COLO668 (cell line): ENCODE measurements around the gene ARHGAP27.
A peak's percentile ranks its signal among the peaks of the same experiment; 100 is the strongest.

Experiments
- DNase-seq: peaks from one replicate; lab custom pipeline; 2025; ENCODE audit not compliant: unreplicated experiment; lab: John Stamatoyannopoulos, UW

The ARHGAP27 gene

DNA sequence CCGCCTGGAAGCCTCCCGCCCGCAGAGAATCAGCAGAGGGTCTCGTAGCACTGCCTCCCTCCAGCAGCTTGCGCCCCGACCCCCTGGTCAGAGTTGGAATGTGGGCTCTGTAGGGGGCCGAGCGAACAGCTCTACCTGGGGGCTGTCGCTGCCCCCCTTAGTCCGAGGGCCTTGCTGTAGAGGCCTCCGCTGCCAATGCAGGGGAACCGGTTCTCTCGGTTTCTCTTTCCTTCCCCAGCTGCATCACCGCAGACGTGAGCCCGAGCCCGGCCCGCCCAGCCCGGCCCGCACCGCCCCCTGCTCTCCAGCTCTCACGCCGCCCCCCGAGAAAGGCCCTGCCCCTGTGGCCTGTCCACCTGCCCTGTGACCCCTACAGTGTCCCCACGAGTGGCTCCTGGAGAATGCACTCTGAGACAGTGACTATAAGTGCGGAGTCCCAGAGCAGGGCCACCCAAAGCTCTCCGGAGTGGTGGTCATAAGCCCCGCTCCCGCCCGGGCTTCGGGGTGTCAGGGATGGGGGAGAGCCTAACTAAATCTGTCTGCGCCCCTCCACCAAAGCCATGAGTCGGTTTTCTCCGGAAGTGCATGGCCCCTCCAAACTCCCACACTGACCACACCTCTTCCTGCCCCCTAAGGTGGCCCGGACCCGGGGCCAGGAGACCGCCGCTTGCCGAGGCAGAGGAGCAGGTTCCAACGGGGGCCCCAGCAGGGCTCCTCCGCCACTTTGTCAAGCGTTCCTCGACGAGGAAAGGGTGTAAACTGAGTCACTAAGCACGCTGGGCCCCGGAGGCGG is 1.7 kb downstream of the ARHGAP27 start:
- no peak for DNase-seq

DNA sequence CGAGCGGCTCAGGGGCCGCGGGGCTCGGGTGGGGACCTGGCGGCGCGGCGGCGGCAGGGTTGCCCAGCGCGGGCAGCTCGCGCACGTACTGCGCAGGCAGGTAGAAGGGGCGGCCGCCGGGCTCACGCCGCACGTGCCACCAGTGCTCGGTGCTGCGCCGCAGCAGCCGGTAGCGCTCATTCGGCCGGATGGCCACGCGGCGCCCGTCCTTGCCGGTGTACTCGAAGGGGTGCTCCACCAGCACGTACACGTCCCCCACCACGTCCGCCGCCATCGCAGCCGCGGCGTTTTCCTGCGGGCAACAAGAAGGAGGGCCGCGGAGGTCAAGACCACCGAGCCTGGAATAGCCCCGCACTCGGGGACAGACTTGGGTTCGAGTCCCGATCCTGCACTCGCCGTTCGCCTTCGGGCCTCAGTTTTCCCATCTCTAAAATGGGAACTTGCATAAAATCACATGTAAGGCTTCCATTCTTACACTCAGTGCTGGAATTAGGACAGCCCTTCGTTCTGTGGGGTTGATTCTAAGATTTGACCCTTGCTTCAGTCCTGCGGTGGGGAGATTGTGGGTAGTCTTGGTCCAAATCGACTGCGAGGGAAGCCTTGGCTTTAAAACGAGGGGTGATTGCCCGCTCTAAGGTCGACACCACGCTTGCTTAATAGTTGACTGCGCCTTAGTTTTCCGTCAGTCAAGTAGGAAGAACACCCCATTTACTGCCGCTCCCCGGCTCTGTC is 2.5 kb downstream of the ARHGAP27 start:
- DNase-seq = no peak

DNA sequence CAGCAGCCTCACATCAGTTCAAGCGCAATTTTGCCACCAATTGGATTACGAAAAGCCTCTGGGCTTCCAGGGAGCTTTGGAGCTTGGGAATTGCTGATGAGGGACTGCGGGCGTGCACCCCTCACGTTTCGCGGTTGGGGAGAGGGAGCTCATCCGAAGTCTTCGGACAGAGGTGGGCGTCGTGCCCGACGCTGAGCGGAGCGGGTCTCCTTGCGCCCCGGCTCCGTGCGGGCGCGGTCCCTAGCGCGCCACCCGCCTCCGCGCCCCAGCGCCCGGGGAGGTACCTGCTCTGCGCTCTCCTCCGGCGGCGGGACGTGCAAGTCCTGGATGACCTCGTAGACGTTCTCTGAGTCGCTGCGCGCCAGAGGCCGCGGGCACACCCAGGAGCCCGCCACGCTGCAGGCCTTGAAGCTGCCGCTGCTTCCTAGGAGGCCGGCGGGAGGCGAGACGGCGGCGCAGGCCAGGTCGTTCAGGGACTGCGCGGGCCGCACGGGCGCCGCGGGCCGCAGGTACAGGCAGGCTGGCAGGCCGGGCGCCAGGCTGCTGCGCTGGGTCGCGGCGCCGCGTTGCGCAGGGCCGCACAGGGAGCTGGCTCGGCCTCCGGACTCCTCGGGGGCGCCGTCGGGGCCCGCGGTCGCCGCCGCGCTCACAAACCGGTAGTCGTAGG is 3.2 kb downstream of the ARHGAP27 start:
- no peak for DNase-seq

DNA sequence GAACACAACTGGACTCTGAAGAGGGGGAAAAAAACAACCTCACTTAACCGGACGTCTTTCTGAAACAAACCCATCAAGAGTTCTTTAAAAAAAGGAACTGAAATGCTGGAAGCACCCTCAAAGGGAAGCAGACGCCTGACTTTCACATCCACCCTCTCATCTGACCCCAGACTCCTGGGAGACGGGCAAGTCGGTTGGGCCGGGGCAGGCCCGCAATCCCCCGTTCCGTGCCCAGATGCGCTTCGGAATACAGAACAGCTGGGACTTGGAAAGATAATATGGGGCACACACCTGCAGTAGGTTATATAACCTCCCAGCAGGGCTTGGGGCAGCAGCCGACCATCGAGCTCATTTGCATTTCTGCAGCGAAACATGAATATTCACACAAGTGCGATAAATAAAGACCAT is 3.7 kb downstream of the ARHGAP27 start:
- no peak for DNase-seq

DNA sequence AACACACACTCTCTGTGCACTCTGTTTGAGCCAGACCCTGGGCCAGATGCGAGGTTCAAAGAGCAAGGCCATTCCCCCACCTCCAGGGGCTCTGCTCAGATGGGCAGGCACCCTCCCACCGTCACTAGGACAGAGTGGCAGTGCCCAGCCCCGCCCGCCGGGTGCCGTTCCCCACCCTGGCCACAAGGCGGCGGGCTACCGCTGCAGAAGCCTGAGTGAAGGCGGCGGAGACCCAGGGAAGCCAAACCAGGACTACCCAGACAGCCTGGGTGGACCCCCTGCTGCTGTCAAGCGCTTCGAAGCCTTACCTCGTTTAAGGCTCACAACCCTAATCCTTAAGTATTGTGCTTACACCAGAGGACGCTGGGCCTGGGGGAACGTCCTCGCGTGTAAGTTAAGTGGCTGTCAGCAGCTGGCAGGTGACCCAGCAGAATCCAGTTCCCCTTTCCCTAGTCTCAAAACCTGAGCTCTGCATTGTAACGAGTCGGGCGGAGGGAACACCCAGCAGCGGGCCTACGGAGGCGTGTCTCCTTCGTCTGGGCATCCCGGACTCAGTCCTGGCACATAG is 4.5 kb downstream of the ARHGAP27 start:
- peak; percentile 65 for DNase-seq

DNA sequence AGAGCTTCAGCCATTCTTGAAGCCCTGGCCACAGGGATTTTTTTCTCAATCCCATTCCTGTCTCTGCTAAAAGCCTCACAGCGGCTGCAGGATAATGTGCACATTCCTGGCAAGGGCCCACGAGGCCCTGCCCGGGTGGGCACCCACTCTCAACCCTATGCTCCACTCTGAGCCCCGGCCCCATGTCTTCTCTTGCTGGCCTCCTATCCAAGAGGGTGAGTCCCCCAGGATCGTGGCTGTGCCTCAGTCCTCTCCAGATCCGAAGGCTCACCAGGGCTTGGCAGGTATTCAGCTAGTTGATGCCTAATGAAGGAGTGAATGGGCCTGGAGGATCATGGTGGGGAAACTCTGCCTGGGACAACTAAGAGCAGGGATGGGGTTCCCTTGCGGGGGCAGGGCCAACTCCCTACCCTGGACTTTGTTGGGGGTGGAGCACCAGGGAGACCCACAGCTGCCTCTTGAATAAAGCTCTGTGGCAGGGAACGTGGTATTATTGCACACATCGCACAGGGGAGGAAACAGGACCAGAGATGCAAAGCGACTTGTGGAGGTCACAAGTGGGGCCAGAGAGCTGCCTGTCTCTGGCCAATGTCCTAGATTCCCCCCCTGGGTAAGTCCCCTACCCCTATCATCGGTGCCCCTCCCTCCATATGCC is 5.4 kb downstream of the ARHGAP27 start:
- no peak for DNase-seq

DNA sequence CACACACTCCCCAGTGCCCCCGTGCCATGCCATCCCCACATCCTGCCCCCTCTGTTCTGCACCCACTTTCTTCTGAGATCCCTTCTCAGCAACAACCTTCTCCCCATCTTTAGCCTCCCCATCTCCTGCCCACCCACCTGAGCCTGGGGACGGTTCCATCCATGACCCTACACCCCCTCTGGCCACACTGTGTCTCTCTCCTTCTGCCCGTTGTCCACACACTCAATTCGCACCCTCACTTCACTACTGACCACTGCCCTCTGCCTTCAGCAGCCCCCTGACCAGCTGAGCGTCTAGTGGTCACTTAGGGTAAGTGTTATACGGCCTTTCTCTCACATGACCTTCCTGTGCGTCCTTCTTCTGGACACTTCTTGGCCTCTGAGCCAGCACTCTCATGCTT is 6.1 kb downstream of the ARHGAP27 start:
- DNase-seq = no peak

DNA sequence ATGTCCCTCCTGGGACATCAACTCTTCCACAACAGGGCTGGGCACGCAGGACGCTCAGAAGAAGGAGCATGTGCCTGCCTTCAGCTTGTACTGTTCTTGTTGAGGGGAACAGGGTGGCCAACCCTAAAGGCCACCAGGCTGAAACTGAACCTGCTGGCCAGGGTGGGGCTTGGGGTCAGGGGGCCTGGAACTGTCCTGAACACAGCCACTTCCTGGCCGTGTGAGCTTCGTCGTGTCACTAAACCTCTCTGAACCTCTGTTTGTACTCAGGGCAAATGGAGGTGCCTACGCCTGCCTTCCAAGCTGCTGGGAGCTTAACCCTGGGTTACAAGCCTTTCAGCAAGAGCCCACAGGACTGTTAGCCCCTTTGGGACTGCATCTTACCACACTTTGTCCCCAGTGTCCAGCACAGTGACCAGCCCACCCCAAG is 6.7 kb downstream of the ARHGAP27 start:
- no peak for DNase-seq

DNA sequence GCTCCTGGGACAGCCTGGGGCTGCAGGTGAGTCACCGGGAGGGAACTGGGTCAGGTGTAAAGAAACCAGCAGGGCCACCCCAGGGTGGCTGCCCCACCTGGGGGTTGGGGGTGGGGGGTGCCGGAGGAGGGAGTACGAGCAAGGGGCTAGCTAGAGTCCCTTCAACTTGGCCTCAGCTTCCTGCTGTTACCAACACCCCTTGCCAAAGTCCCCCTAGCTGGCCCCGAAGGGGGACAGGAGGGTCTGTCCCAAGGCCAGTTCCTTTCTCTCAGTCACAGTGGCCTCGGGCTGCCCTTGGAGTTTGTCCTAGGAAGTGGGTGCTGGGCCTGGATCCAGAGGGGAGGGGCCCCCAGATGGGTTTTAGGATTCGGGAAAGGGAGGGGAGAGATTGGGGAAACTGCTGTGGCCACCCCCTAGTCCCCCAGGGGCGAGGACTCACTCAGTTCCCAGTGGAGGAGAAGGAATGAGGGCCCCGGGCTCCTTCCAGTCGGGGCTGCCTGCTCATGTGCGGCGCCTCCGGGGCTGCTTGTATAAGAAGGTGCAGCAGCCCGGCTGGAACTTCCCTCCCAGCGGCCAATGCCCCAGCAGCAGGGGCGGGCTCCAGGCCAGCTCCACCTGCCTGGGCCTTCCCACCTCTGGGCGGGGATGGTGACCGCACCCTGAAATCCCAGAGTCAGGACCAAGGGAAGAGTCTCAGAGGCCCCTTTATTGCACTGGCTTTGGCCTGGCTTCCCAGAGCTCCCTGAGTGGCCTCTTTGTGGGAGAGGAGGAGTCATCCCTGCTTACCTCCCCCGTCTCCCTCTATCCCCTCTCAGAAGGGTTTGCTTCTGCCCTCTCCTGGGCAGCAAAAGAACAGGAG is 7.3 kb downstream of the ARHGAP27 start:
- DNase-seq = peak; percentile 69

DNA sequence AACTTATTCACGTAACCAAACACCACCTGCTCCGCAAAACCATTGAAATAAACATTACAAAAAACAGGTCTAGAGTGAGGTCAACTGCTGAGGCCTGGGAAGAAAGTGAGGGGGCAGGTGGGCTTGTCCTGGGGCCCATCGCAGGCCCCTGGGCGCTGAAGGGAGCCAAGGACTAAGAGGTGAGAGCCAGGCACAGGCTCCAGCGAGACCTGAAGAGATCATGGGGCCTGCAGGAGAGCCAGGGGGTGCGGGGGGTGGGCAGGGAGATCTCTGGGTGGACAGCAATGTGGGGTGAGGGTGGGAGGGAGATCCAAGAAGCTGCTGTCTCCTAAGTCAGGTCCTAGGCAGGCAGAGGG is 7.9 kb downstream of the ARHGAP27 start:
- DNase-seq = no peak

DNA sequence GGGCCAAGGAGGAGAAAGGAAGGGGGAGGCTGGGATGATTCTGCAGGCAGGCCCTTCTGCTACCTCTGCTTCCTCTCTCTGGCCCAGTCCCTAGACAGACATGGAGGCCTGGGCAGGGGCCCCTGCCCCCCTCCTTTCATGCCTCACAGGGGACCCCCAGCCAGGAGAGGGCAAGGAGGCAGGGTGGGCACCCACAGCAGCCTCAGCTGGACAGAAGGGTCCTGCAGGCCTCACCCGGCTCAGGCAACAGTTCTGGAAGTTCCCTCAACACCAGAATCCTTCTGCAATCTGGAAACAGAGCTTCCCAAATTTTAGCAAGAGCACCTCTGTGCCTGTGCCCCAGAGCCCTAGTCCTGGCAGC is 8.7 kb downstream of the ARHGAP27 start:
- no peak for DNase-seq

DNA sequence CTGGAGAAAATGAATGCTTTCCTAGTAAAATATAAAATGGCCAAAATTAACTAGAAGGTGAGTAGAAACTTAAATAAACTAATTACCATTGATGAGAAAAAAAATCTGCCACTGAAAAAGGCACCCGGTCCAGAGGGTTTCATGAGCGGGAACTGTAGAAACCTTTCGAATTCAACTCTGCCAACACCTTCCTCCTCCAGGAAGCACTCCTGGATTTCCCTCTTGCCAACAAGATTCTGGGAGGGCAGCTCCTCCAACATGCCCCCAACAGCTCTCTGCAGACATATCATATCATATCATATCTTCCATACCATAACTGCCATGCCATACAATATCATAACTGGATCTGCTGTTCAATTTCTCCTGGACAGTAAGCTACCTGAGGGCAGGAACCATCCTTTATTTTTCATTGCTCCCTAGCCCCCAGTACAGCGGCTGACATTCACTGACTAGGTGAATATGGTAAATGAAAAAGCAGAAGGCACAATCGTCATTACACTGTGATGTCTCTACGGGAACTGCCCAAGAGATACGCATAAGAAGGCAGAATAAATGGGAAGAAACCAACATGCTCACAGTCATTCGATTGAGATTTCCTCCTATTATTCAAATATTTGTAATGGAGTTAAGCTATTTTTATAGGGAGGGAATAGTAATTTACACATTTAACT is 9.2 kb downstream of the ARHGAP27 start:
- DNase-seq = no peak

DNA sequence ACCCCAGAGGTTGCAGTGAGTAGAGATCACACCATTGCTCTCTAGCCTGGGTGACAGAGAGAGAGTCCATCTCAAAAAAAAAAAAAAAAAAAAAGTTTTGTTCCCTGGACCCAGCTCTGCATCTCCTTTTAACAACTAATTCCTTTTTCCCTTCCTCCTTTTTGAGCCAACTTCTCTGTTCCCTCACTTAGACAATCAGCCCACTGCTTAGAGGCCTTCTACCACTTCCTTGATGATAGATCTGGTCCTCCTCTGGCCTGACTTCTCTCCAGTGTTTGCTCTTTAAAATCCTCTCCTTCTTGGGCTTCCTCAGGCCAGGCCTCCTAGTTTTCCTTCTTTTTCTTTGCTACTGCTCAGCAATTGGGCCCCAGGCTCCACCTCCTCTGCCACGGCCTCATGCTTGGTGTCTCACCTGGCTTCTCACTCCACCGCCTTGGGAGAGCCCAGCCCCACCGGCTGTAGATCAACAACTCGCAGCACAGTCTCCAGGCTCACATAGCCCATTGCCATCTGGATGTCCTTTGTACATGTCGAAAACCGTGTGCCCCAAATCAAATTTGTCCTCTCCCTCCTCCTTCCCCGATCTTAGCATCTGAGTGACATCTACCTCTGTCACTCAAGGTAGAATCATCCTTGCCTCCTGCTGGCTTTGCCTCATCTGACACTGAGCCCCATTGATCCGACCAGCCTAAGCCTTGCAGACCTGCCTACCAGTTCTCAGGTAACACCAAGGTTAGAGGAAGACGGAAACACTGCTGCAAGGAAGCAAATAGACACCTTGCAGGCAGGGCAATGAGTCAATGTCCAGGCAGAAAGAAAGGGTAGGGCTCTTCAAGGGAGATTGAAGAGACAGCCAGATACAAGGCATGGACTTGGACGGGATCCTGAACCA is 17.4 kb downstream of the ARHGAP27 start:
- DNase-seq = no peak

DNA sequence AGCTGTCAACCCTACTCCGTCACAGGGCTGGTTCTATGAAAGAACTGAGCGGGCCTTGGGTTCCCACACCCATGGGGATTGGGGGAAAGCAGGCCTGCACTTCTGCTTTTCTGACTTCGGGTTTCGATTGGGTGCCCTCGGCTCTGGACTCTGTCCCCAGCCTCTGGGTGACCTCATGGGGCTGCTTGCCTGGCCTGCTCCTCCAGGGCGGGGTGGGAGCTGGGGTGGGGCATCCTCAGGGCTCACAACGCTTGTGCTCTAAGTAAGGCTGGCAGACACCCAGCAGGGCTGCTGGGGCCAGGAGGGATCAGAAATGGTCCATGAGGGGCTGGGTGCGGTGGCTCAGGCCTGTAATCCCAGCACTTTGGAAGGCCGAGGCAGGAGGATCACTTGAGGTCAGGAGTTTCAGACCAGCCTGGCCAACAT is 19.2 kb downstream of the ARHGAP27 start:
- DNase-seq = no peak

DNA sequence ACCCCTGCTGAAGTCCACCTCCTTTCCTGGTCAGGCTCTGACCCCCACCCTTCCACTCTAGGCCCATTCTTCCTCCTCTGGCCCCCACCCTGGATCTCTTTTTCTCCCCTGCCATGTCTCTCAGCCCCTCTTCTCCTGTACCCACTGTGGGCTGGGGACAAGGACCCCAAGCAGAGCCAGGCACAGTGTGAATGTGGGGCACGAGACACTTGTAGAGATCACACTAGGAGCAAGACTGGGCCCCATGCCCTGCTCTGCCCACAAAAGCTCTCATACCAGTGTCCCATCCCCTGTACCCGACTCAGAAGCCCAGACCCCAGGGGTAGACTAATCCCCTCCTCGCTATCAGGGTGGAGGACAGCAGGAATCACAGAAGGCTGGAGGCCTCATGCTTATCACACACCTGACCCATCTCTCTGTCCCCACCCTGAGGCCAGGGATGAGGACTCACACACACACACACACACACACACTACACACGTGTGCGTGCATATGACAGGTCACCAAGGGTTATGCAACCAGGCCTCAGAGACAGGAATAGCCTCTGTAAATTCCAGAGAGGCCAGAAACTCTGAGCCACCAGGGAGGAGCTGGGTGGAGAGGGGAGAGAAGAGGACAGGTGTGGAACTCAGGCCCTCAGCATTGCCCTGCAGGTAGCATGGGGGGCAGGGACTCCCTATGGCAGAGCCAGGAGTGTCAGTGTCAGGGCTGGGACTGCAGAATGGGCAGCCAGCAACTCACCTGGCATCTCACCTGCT is 21.1 kb downstream of the ARHGAP27 start:
- DNase-seq = no peak

DNA sequence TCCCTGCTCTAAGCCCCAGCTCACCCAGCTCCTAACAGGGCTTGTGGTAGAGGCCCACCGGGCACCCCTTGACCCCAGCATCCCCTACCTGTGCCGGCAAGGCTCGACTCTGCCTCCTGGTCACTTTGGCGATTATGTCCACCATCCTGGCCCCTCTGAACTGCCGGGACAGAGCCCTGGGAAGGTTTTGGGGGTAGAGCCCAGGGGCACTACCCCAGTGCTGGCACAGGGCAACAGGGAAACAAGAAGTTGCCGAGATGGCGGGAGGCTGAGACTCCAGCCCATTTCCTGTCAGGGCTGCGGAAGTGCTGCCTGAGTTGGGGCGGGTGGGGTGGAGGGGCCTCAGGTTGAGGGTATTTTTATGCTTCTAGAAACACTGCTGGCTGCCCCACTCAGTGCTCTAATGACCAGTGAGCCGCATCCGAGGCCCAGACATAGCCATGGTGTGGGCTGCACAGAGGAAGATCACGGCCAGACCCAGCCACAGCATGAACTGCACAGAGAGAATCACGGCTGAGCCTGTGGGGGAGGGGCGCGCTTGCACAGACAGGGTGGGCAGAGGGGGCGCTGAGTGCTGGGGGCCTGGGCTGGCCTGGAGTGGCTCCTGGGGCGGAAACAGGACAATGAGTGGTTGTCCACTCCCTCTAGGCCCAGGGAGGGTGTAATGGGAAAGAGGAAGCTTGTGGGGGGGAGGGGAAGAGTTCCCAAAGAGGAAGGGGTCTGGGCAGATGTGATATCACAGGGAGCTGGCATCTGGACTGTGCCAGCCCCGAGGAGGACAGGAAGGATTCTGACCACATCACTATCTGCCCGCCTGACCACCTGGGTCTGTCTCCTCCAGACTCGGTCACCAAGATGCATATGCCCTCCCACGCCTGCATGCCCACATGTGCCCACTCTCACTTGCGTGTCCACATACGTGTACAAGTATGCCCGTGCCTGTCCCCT is 22.3 kb downstream of the ARHGAP27 start:
- DNase-seq = no peak

DNA sequence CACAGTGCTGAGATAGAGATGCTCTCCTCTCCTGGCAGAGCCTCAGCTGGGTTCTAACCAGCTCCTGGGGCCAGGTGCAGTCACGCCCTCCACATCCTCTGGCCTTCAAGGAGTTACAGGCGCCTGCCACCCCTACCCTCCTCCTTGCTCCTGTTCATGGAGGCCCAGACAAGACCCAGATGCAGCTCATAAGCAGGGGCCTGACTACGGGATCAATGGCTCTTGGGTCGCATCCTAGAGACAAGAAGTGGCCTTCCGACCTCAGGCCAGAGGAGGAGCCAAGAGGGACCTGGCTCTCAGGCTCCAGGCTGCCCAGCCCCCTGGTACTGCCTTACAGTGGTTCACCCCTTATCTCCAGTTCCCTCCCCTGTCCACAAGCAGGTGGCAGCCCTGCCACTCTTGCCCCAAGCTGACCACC is 23.0 kb downstream of the ARHGAP27 start:
- no peak for DNase-seq
